ENCODE results near the gene ZNF12.
"Not testable (repeated sequence)": the region's sequence is repeated elsewhere in the genome, so short reads cannot be mapped to it uniquely, and the experiment has no call there.

ZNF12 gene

GRCh38 chr7:6691609-6692106, 15.1 kb downstream of the ZNF12 start:
- no peak for DNase-seq (ENCODE audit: low read depth, low spot score)

- DNase-seq (ENCODE audit: low read depth, low spot score), result no peak
Observed at GRCh38 chr7:6691103-6691502, 15.6 kb downstream of the ZNF12 start.

- DNase-seq (ENCODE audit: low read depth, low spot score), result no peak
Observed at GRCh38 chr7:6680146-6680545, 26.6 kb downstream of the ZNF12 start.

GRCh38 chr7:6675807-6676405, 30.8 kb downstream of the ZNF12 start:
- DNase-seq (ENCODE audit: low read depth, low spot score), result no peak

- not testable (repeated sequence) for DNase-seq (ENCODE audit: low read depth, low spot score)
Observed at GRCh38 chr7:6670851-6671250, 35.9 kb downstream of the ZNF12 start.

- no peak for DNase-seq (ENCODE audit: low read depth, low spot score)
Observed at GRCh38 chr7:6658618-6659345, 48.0 kb downstream of the ZNF12 start.

- no peak for DNase-seq (ENCODE audit: low read depth, low spot score)
Observed at GRCh38 chr7:6656413-6656812, 50.3 kb downstream of the ZNF12 start.

GRCh38 chr7:6655636-6656385, 50.9 kb downstream of the ZNF12 start:
- no peak for DNase-seq (ENCODE audit: low read depth, low spot score)

- no peak for DNase-seq (ENCODE audit: low read depth, low spot score)
Observed at GRCh38 chr7:6654842-6655610, 51.7 kb downstream of the ZNF12 start.

GRCh38 chr7:6654113-6654841, 52.5 kb downstream of the ZNF12 start:
- DNase-seq (ENCODE audit: low read depth, low spot score), result no peak

GRCh38 chr7:6653071-6654003, 53.4 kb downstream of the ZNF12 start:
- no peak for DNase-seq (ENCODE audit: low read depth, low spot score)

GRCh38 chr7:6652446-6653011, 54.2 kb downstream of the ZNF12 start:
- DNase-seq (ENCODE audit: low read depth, low spot score), result no peak

GRCh38 chr7:6651851-6652445, 54.8 kb downstream of the ZNF12 start:
- no peak for DNase-seq (ENCODE audit: low read depth, low spot score)

GRCh38 chr7:6650521-6651011, 56.2 kb downstream of the ZNF12 start:
- DNase-seq (ENCODE audit: low read depth, low spot score), result no peak

- DNase-seq (ENCODE audit: low read depth, low spot score), result no peak
Observed at GRCh38 chr7:6650086-6650485, 56.7 kb downstream of the ZNF12 start.

GRCh38 chr7:6649241-6649961, 57.3 kb downstream of the ZNF12 start:
- no peak for DNase-seq (ENCODE audit: low read depth, low spot score)

GRCh38 chr7:6648815-6649104, 58.0 kb downstream of the ZNF12 start:
- DNase-seq (ENCODE audit: low read depth, low spot score), result no peak

GRCh38 chr7:6648066-6648814, 58.5 kb downstream of the ZNF12 start:
- no peak for DNase-seq (ENCODE audit: low read depth, low spot score)
